HepG2 (cell line): ENCODE data around the gene DAAM1. TPM values are rescaled to one million over a fixed set of nuclear protein-coding genes. Genes with fewer than 3 reads are reported as not detected.

Experiments used
- AHDC1 ChIP-seq: sonication (generic); formaldehyde crosslinking; IDR thresholded peaks from 2 replicates; pipeline ENCODE4 v1.5.1; 2020; ENCODE audit warnings: mild to moderate bottlenecking, missing genetic modification reagents, borderline replicate concordance
- ARID2 ChIP-seq: sonication (generic); formaldehyde crosslinking; IDR thresholded peaks from 2 replicates; pipeline ENCODE4 v1.8.1; 2022; ENCODE audit warnings: mild to moderate bottlenecking, missing genetic modification reagents, borderline replicate concordance
- KLF6 ChIP-seq: IDR thresholded peaks from 2 replicates; pipeline ENCODE4 v1.8.0; 2016; ENCODE audit warnings: missing biosample characterization, missing genetic modification reagents
- MED1 ChIP-seq: sonication (generic); formaldehyde crosslinking; IDR thresholded peaks from 2 replicates; pipeline ENCODE4 v1.4.0; 2020; ENCODE audit warnings: missing genetic modification reagents
- MED8 ChIP-seq: sonication (generic); formaldehyde crosslinking; IDR thresholded peaks from 2 replicates; pipeline ENCODE4 v1.8.1; 2023; ENCODE audit warnings: mild to moderate bottlenecking, missing genetic modification reagents; ENCODE audit not compliant: insufficient replicate concordance
- NFE2 ChIP-seq: sonication (generic); formaldehyde crosslinking; IDR thresholded peaks from 2 replicates; pipeline ENCODE4 v1.4.0; 2020; ENCODE audit warnings: missing genetic modification reagents
- NFKB2 ChIP-seq: sonication (generic); formaldehyde crosslinking; IDR thresholded peaks from 2 replicates; pipeline ENCODE4 v1.4.0; 2020; ENCODE audit warnings: missing genetic modification reagents, borderline replicate concordance
- NR2C2 ChIP-seq: sonication (generic); formaldehyde crosslinking; IDR thresholded peaks from 2 replicates; pipeline ENCODE4 v1.4.0; 2020; ENCODE audit warnings: missing genetic modification reagents, mild to moderate bottlenecking, moderate library complexity, borderline replicate concordance
- SKIL ChIP-seq: sonication (generic); formaldehyde crosslinking; IDR thresholded peaks from 2 replicates; pipeline ENCODE4 v1.8.0; 2022; ENCODE audit warnings: missing genetic modification reagents, mild to moderate bottlenecking, moderate library complexity, borderline replicate concordance
- THYN1 ChIP-seq: sonication (generic); formaldehyde crosslinking; IDR thresholded peaks from 2 replicates; pipeline ENCODE4 v1.8.1; 2023; ENCODE audit warnings: low read depth, mild to moderate bottlenecking, moderate library complexity, missing genetic modification reagents, borderline replicate concordance
- TSC22D2 ChIP-seq: sonication (generic); formaldehyde crosslinking; IDR thresholded peaks from 2 replicates; pipeline ENCODE4 v1.5.1; 2020; ENCODE audit warnings: missing genetic modification reagents, mild to moderate bottlenecking, borderline replicate concordance
- ZNF138 ChIP-seq: sonication (generic); formaldehyde crosslinking; IDR thresholded peaks from 2 replicates; pipeline ENCODE4 v1.5.0; 2020; ENCODE audit warnings: mild to moderate bottlenecking, low read depth, missing genetic modification reagents
- ZNF746 ChIP-seq: sonication (generic); formaldehyde crosslinking; IDR thresholded peaks from 2 replicates; pipeline ENCODE4 v1.8.0; 2022; ENCODE audit warnings: mild to moderate bottlenecking, missing genetic modification reagents
- ZUFSP ChIP-seq: sonication (generic); formaldehyde crosslinking; IDR thresholded peaks from 2 replicates; pipeline ENCODE4 v1.9.0; 2021; ENCODE audit warnings: missing genetic modification reagents, mild to moderate bottlenecking, borderline replicate concordance
- polyA plus RNA-seq, 8 experiments: library from polyadenylated mRNA; depleted of rRNA in 3 of 8; stranded (reverse) in 7 of 8; unstranded in 1 of 8; fragments of >200 nt; fragmentation: Illumina TruSeq in 4 of 8; extraction: Trizol in 4 of 8; gene quantifications; 2 replicates each; pipeline versions ENCODE4 v1.2.1 to v1.2.3, GENCODE V29; 2011 to 2016; ENCODE audit warnings: low read depth in 4 of 8, missing spikeins in 1 of 8, mixed read lengths in 1 of 8; ENCODE audit not compliant: insufficient read depth in 1 of 8
- total RNA-seq, 5 experiments: library from RNA; depleted of rRNA; stranded (reverse); fragments of >200 nt; fragmentation: Illumina TruSeq; extraction: Trizol; gene quantifications; 2 replicates each; pipeline ENCODE4 v1.2.3, GENCODE V29; 2016; ENCODE audit warnings: low read depth in 1 of 5

DAAM1 gene
- total and polyA plus RNA-seq, 2 of the 13 experiments (the other 11 are each of a cell fraction or from before 2014, with no cell fraction given): 10.9 to 24.5 TPM

- peak; percentile 72; the same call in 1 of the 2 replicates for TF ChIP-seq SKIL (CRISPR knock-in tag)
- TF ChIP-seq NFE2: no peak
- TF ChIP-seq MED8 (CRISPR knock-in tag): no peak
- no peak; the same call in 1 of the 2 replicates for TF ChIP-seq NR2C2 (CRISPR knock-in tag)
- no peak for TF ChIP-seq NFKB2 (CRISPR knock-in tag)
- TF ChIP-seq ARID2 (CRISPR knock-in tag): no peak
- TF ChIP-seq ZNF138: no peak
- peak; percentile 70 for TF ChIP-seq AHDC1 (CRISPR knock-in tag)
- no peak for TF ChIP-seq TSC22D2 (CRISPR knock-in tag)
- TF ChIP-seq KLF6 (CRISPR knock-in tag): no peak
- peak; percentile 75; the same call in 1 of the 2 replicates for TF ChIP-seq MED1 (CRISPR knock-in tag)
- TF ChIP-seq ZNF746: no peak
- no peak for TF ChIP-seq ZUFSP (CRISPR knock-in tag)
- no peak for TF ChIP-seq THYN1 (CRISPR knock-in tag)
Measured at GRCh38 chr14:59262717-59263454, 74.4 kb downstream of the DAAM1 start (continued).
